ENCODE measurements around the gene SDHA. TPM values are rescaled to one million over a fixed set of nuclear protein-coding genes. Genes with fewer than 3 reads are reported as not detected.

SDHA gene
- total RNA-seq, 1 donor from 2014 or later, result 73.5 TPM

DNA sequence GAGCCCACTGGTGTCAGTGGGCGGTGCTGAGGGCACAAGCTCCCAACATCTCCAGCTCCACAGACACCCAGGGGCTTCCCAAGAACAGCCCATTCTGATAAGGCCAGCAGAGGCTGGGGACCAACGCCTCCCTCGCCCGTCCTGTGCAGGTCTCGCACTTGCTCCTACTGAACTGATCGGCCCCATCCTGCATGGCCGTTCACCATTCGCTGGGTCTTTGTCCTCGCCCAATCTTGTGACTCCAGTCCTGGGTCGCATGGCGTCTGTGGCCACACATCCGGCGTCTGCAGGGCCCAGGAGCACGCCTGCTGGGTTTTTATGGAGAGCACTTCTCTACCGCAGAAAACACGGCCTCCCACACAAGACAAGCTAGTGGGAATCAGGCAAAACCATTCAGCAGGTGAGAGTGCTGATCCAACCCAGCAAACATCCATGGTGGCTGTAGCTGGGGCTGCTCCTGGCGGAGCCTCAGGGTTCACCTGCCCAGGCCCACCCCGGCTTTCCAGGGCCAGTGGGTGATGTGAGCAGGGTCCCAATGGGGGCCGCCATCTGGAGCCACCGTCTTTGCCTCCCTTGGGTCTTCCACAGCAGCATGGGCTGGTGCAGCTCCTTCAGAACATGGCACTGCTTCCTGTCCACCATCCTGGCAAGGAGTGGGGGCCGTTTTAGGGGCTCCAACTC lies 19.5 kb upstream of the SDHA start:
- Mint-ChIP-seq H3K27ac (ENCODE audit: unreplicated experiment) (no peak overlapping the region), H3K4me1 (ENCODE audit: unreplicated experiment) (peaks cover 3% of the 10 kb centered on the region), H3K27me3 (ENCODE audit: unreplicated experiment) (peaks cover 1% of the 10 kb centered on the region), H3K4me3 (ENCODE audit: unreplicated experiment) (no peak overlapping the region), H3K9me3 (ENCODE audit: unreplicated experiment) (no peaks in the 10 kb centered on the region), H3K36me3 (ENCODE audit: low read depth, unreplicated experiment) (peaks cover 5% of the 10 kb centered on the region)
- no peak for DNase-seq (ENCODE audit: low spot score)
- TF ChIP-seq, protein P1, sequence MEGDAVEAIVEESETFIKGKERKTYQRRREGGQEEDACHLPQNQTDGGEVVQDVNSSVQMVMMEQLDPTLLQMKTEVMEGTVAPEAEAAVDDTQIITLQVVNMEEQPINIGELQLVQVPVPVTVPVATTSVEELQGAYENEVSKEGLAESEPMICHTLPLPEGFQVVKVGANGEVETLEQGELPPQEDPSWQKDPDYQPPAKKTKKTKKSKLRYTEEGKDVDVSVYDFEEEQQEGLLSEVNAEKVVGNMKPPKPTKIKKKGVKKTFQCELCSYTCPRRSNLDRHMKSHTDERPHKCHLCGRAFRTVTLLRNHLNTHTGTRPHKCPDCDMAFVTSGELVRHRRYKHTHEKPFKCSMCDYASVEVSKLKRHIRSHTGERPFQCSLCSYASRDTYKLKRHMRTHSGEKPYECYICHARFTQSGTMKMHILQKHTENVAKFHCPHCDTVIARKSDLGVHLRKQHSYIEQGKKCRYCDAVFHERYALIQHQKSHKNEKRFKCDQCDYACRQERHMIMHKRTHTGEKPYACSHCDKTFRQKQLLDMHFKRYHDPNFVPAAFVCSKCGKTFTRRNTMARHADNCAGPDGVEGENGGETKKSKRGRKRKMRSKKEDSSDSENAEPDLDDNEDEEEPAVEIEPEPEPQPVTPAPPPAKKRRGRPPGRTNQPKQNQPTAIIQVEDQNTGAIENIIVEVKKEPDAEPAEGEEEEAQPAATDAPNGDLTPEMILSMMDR (IDR thresholded peaks at IDR 0.05; ENCODE audit: unreplicated experiment), result no peak

- no peak overlapping the region for H3K4me3 Mint-ChIP-seq (ENCODE audit: unreplicated experiment)
- no peaks in the 10 kb centered on the region for H3K9me3 Mint-ChIP-seq (ENCODE audit: unreplicated experiment)
- TF ChIP-seq, protein P1 (IDR thresholded peaks at IDR 0.05; ENCODE audit: unreplicated experiment), result no peak
- peaks cover 1% of the 10 kb centered on the region for H3K27me3 Mint-ChIP-seq (ENCODE audit: unreplicated experiment)
- peaks cover 3% of the 10 kb centered on the region for H3K4me1 Mint-ChIP-seq (ENCODE audit: unreplicated experiment)
- H3K36me3 Mint-ChIP-seq (ENCODE audit: low read depth, unreplicated experiment), result peaks cover 4% of the 10 kb centered on the region
- H3K27ac Mint-ChIP-seq (ENCODE audit: unreplicated experiment), result no peak overlapping the region
- DNase-seq (ENCODE audit: low spot score), result no peak
These were observed 18.7 kb upstream of the SDHA start for GRCh38 chr5:199197-199949.

GRCh38 chr5:199950-200645 lies 18.0 kb upstream of the SDHA start:
- Mint-ChIP-seq H3K27ac (ENCODE audit: unreplicated experiment) (no peak overlapping the region), H3K4me1 (ENCODE audit: unreplicated experiment) (peaks cover 3% of the 10 kb centered on the region), H3K4me3 (ENCODE audit: unreplicated experiment) (no peak overlapping the region), H3K36me3 (ENCODE audit: low read depth, unreplicated experiment) (peaks cover 11% of the 10 kb centered on the region), H3K27me3 (ENCODE audit: unreplicated experiment) (peaks cover 1% of the 10 kb centered on the region), H3K9me3 (ENCODE audit: unreplicated experiment) (no peaks in the 10 kb centered on the region)
- TF ChIP-seq, protein P1 (IDR thresholded peaks at IDR 0.05; ENCODE audit: unreplicated experiment), result no peak
- no peak for DNase-seq (ENCODE audit: low spot score)

DNA sequence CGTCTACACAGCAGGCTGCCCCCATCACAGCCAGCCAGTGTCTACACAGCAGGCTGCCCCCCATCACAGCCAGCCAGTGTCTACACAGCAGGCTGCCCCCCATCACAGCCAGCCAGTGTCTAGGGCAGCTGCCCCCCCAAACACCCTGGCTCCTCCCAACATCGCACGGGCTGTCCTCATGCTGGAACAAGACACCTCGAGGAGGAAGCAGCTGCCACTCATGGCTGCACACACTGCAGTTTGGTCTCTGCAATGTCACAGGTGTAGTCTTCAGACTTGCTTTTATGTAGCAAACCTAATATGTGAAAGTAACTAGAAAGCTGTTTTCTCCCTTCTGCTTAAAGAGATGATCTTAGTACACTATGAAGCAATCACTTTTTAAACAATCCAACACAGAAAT lies 17.1 kb upstream of the SDHA start:
- H3K27ac Mint-ChIP-seq (ENCODE audit: unreplicated experiment), result no peak overlapping the region
- no peak for DNase-seq (ENCODE audit: low spot score)
- TF ChIP-seq, protein P1 (IDR thresholded peaks at IDR 0.05; ENCODE audit: unreplicated experiment), result no peak
- H3K9me3 Mint-ChIP-seq (ENCODE audit: unreplicated experiment), result no peaks in the 10 kb centered on the region
- peaks cover 1% of the 10 kb centered on the region for H3K27me3 Mint-ChIP-seq (ENCODE audit: unreplicated experiment)
- H3K4me1 Mint-ChIP-seq (ENCODE audit: unreplicated experiment), result peaks cover 3% of the 10 kb centered on the region
- H3K4me3 Mint-ChIP-seq (ENCODE audit: unreplicated experiment), result no peak overlapping the region
- peaks cover 11% of the 10 kb centered on the region for H3K36me3 Mint-ChIP-seq (ENCODE audit: low read depth, unreplicated experiment)

Measured in endothelial cell (in vitro differentiated cells).